Activated CD4-positive, alpha-beta memory T cell treated with anti-CD3 and anti-CD28 coated beads for 36 hours (primary cell): ENCODE data around the gene RFT1. TPM values are rescaled to one million over a fixed set of nuclear protein-coding genes. Genes with fewer than 3 reads are reported as not detected.

Experiments used
- total RNA-seq, 2 experiments: library from RNA; stranded (reverse); gene quantifications; one replicate each; pipeline ENCODE4 v1.2.3, GENCODE V29; 2021

Gene RFT1
- total RNA-seq, 2 experiments from 2014 or later: 35.0 to 38.2 TPM

Other genes starting within 250 kb of the RFT1 start
- 10 to 100 TPM; 13.0 to 18.3 TPM for gene STIMATE, start 232.9 kb downstream of the RFT1 start, total RNA-seq
- gene SFMBT1, start 84.4 kb downstream of the RFT1 start, total RNA-seq: 10 to 100 TPM; 22.1 to 22.8 TPM
- gene PRKCD, start 30.8 kb upstream of the RFT1 start, total RNA-seq: 10 to 100 TPM; 23.8 to 25.9 TPM
- gene TKT, start 125.6 kb upstream of the RFT1 start, total RNA-seq: 100 to 1,000 TPM; 252 to 254 TPM
- 10 to 100 TPM; 32.0 to 32.7 TPM for gene DCP1A, start 217.1 kb upstream of the RFT1 start, total RNA-seq